GM23338 (cell line): Measurements from ENCODE around the gene MAPKBP1.

ENCODE experiments used
- CREB1 ChIP-seq: fragments of 250-450 bp; sonication (Bioruptor Pico); IDR thresholded peaks from 2 replicates; pipeline ENCODE4 v1.5.0; 2020; ENCODE audit warnings: low read depth, mild to moderate bottlenecking, moderate library complexity
- EZH2 ChIP-seq: fragments of 200-600 bp; sonication (generic); IDR thresholded peaks from one replicate; pipeline ENCODE4 v1.8.0; 2017; ENCODE audit warnings: antibody characterized with exemption, mild to moderate bottlenecking, low read depth; ENCODE audit not compliant: unreplicated experiment
- EZH2phosphoT487 ChIP-seq: fragments of 200-600 bp; sonication (generic); IDR thresholded peaks from one replicate; pipeline ENCODE4 v1.8.1; 2018; ENCODE audit warnings: antibody characterized with exemption; ENCODE audit not compliant: unreplicated experiment
- JUNB ChIP-seq: IDR thresholded peaks from one replicate; pipeline ENCODE4 v1.6.1; 2016; ENCODE audit warnings: antibody characterized with exemption; ENCODE audit not compliant: unreplicated experiment
- NANOG ChIP-seq: IDR thresholded peaks from 2 replicates; pipeline ENCODE4 v1.6.1; 2016; ENCODE audit warnings: antibody characterized with exemption, borderline replicate concordance
- POLR2AphosphoS5 ChIP-seq: IDR thresholded peaks from 2 replicates; pipeline ENCODE4 v1.6.1; 2016; ENCODE audit warnings: antibody characterized with exemption, low read depth
- STAT1 ChIP-seq: IDR thresholded peaks from one replicate; pipeline ENCODE4 v1.6.1; 2016; ENCODE audit warnings: antibody characterized with exemption; ENCODE audit not compliant: unreplicated experiment
- ZNF114 ChIP-seq: fragments of 250-450 bp; sonication (Bioruptor Pico); IDR thresholded peaks from 2 replicates; pipeline ENCODE4 v1.5.0; 2020; ENCODE audit warnings: mild to moderate bottlenecking, moderate library complexity
- ZNF331 ChIP-seq: fragments of 250-450 bp; sonication (Bioruptor Pico); IDR thresholded peaks from 2 replicates; pipeline ENCODE4 v1.5.0; 2020; ENCODE audit warnings: low read depth, mild to moderate bottlenecking, moderate library complexity
- TF ChIP-seq, protein P1 (sequence below), 2 experiments: fragments of 200-600 bp in 1 of 2; sonication (generic) in 1 of 2; conservative IDR thresholded peaks; 2 replicates each; pipeline versions ENCODE4 v1.5.1 to v1.6.1; 2016 to 2017; ENCODE audit warnings: antibody characterized with exemption in 2 of 2, low read depth in 2 of 2, mild to moderate bottlenecking in 2 of 2, moderate library complexity in 1 of 2
- TF ChIP-seq, protein P2 (sequence below): IDR thresholded peaks from 2 replicates; pipeline ENCODE4 v1.6.1; 2016; ENCODE audit warnings: antibody characterized with exemption
- TF ChIP-seq, protein P3 (sequence below): IDR thresholded peaks from one replicate; pipeline ENCODE4 v1.6.1; 2018; ENCODE audit warnings: antibody characterized with exemption; ENCODE audit not compliant: unreplicated experiment

DNA sequence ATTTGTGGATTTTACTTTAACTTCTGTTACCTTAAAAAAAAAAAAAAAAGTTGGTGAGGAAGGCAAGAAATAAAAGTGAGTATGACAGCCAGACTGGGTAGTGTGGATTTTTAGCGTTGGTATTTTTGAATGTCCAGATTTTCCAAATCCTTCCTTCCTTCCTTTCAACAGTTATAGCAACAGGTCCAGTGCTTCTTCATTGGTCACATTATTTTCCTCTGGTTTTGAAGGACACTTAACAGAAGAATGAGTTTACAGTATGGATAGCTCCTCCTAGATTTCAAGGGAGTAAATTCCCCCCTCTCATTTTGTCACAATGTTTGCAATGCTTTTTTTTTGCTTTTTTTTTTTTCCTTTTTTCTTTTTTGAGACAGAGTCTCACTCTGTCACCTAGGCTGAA lies 6.4 kb downstream of the MAPKBP1 start:
- TF ChIP-seq, protein P1, sequence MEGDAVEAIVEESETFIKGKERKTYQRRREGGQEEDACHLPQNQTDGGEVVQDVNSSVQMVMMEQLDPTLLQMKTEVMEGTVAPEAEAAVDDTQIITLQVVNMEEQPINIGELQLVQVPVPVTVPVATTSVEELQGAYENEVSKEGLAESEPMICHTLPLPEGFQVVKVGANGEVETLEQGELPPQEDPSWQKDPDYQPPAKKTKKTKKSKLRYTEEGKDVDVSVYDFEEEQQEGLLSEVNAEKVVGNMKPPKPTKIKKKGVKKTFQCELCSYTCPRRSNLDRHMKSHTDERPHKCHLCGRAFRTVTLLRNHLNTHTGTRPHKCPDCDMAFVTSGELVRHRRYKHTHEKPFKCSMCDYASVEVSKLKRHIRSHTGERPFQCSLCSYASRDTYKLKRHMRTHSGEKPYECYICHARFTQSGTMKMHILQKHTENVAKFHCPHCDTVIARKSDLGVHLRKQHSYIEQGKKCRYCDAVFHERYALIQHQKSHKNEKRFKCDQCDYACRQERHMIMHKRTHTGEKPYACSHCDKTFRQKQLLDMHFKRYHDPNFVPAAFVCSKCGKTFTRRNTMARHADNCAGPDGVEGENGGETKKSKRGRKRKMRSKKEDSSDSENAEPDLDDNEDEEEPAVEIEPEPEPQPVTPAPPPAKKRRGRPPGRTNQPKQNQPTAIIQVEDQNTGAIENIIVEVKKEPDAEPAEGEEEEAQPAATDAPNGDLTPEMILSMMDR (conservative IDR thresholded peaks at IDR 0.05; ENCODE audit: low read depth in 2 of 2) = no peak
- TF ChIP-seq POLR2AphosphoS5 = no peak
- TF ChIP-seq EZH2phosphoT487 = no peak
- no peak for TF ChIP-seq EZH2
- TF ChIP-seq JUNB = no peak
- TF ChIP-seq, protein P2, sequence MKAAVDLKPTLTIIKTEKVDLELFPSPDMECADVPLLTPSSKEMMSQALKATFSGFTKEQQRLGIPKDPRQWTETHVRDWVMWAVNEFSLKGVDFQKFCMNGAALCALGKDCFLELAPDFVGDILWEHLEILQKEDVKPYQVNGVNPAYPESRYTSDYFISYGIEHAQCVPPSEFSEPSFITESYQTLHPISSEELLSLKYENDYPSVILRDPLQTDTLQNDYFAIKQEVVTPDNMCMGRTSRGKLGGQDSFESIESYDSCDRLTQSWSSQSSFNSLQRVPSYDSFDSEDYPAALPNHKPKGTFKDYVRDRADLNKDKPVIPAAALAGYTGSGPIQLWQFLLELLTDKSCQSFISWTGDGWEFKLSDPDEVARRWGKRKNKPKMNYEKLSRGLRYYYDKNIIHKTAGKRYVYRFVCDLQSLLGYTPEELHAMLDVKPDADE = no peak
- no peak for TF ChIP-seq ZNF331 (CRISPR knock-in tag)
- TF ChIP-seq, protein P3, sequence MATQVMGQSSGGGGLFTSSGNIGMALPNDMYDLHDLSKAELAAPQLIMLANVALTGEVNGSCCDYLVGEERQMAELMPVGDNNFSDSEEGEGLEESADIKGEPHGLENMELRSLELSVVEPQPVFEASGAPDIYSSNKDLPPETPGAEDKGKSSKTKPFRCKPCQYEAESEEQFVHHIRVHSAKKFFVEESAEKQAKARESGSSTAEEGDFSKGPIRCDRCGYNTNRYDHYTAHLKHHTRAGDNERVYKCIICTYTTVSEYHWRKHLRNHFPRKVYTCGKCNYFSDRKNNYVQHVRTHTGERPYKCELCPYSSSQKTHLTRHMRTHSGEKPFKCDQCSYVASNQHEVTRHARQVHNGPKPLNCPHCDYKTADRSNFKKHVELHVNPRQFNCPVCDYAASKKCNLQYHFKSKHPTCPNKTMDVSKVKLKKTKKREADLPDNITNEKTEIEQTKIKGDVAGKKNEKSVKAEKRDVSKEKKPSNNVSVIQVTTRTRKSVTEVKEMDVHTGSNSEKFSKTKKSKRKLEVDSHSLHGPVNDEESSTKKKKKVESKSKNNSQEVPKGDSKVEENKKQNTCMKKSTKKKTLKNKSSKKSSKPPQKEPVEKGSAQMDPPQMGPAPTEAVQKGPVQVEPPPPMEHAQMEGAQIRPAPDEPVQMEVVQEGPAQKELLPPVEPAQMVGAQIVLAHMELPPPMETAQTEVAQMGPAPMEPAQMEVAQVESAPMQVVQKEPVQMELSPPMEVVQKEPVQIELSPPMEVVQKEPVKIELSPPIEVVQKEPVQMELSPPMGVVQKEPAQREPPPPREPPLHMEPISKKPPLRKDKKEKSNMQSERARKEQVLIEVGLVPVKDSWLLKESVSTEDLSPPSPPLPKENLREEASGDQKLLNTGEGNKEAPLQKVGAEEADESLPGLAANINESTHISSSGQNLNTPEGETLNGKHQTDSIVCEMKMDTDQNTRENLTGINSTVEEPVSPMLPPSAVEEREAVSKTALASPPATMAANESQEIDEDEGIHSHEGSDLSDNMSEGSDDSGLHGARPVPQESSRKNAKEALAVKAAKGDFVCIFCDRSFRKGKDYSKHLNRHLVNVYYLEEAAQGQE = no peak
- TF ChIP-seq ZNF114 (CRISPR knock-in tag) = no peak
- TF ChIP-seq CREB1 = no peak
- TF ChIP-seq NANOG = no peak
- no peak for TF ChIP-seq STAT1
